ENCODE results near the gene KIF23.

The KIF23 gene

GRCh38 chr15:69394556-69395282 lies 19.4 kb upstream of the KIF23 start:
- Histone ChIP-seq H3K4me1 (ENCODE audit: low read length) (0 out of 2 replicates have a peak, but pooled peaks cover 4% of the 10 kb centered on the region), H3K4me2 (ENCODE audit: low read depth, low read length) (peak overlapping the region; percentile 63; the same call in 1 of the 2 replicates)
- DNase-seq: peak; percentile 71

DNA sequence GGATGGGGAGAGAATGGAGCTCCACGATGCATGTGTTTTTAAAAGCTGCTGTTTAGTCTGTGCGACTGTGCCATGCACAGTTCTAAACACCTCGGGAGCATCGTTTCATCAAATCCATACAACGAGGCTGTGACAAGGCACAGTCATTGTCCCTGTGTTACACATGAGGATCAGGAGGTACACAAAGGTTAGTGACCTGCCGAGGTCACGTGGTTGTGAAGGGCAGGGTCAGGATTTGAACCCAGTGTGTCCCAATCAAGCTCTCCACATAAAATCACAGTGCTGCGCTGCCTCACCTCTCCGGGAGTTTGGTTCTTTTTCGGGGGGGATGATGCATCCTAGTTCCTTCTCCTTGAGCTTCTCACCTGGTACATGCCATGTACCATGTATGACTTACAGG lies 18.7 kb upstream of the KIF23 start:
- Histone ChIP-seq H3K79me2 (ENCODE audit: low read length) (no peaks in the 10 kb centered on the region), H3K36me3 (replicated peaks; ENCODE audit: insufficient read depth, low read length) (no peaks in the 10 kb centered on the region), H3F3A (ENCODE audit: insufficient read depth, low read length) (no peaks in the 10 kb centered on the region), H3K9me2 (replicated peaks; ENCODE audit: insufficient read depth, low read length) (no peaks in the 10 kb centered on the region), H3K4me3 (ENCODE audit: low read length) (no peak overlapping the region), H4K20me1 (ENCODE audit: insufficient read depth, low read length) (no peaks in the 10 kb centered on the region), H3K9me3 (replicated peaks; ENCODE audit: insufficient read depth, low read length) (no peaks in the 10 kb centered on the region), H3K4me2 (ENCODE audit: low read depth, low read length) (no peak overlapping the region), H2AFZ (ENCODE audit: low read length) (no peak overlapping the region), H3K9ac (ENCODE audit: low read length) (no peak overlapping the region), H3K4me1 (ENCODE audit: low read length) (0 out of 2 replicates have a peak, but pooled peaks cover 4% of the 10 kb centered on the region), H3K27me3 (replicated peaks; ENCODE audit: insufficient read depth, low read length) (no peaks in the 10 kb centered on the region), H3K27ac (ENCODE audit: low read length) (no peak overlapping the region)
- no peak for TF ChIP-seq EZH2phosphoT487 (IDR thresholded peaks at IDR 0.05; ENCODE audit: low read length)
- no peak for DNase-seq

More at GRCh38 chr15:69394556-69395282, 19.4 kb upstream of the KIF23 start:
- no peaks in the 10 kb centered on the region for H3K9me2 ChIP-seq (replicated peaks; ENCODE audit: insufficient read depth, low read length)
- H4K20me1 ChIP-seq (ENCODE audit: insufficient read depth, low read length): no peaks in the 10 kb centered on the region
- H3K9me3 ChIP-seq (replicated peaks; ENCODE audit: insufficient read depth, low read length): no peaks in the 10 kb centered on the region
- H3K27me3 ChIP-seq (replicated peaks; ENCODE audit: insufficient read depth, low read length): no peaks in the 10 kb centered on the region
- no peaks in the 10 kb centered on the region for H3K79me2 ChIP-seq (ENCODE audit: low read length)
- H3F3A ChIP-seq (ENCODE audit: insufficient read depth, low read length): no peaks in the 10 kb centered on the region
- no peak overlapping the region for H3K9ac ChIP-seq (ENCODE audit: low read length)
- TF ChIP-seq EZH2phosphoT487 (IDR thresholded peaks at IDR 0.05; ENCODE audit: low read length) (no peak), CTCF (IDR thresholded peaks at IDR 0.05; ENCODE audit: low read length) (peak; percentile 93)
- H3K36me3 ChIP-seq (replicated peaks; ENCODE audit: insufficient read depth, low read length): no peaks in the 10 kb centered on the region
- peak overlapping the region; percentile 57 for H2AFZ ChIP-seq (ENCODE audit: low read length)
- no peak overlapping the region for H3K4me3 ChIP-seq (ENCODE audit: low read length)
- H3K27ac ChIP-seq (ENCODE audit: low read length): no peak overlapping the region

GRCh38 chr15:69395991-69396390 lies 18.2 kb upstream of the KIF23 start:
- H3K4me3 ChIP-seq (ENCODE audit: low read length): no peak overlapping the region

More at GRCh38 chr15:69395991-69396390, 18.2 kb upstream of the KIF23 start:
- no peaks in the 10 kb centered on the region for H3K79me2 ChIP-seq (ENCODE audit: low read length)
- no peaks in the 10 kb centered on the region for H4K20me1 ChIP-seq (ENCODE audit: insufficient read depth, low read length)
- no peak overlapping the region for H3K9ac ChIP-seq (ENCODE audit: low read length)
- no peak overlapping the region for H3K27ac ChIP-seq (ENCODE audit: low read length)
- no peak for TF ChIP-seq CTCF (IDR thresholded peaks at IDR 0.05; ENCODE audit: low read length)
- no peak for TF ChIP-seq EZH2phosphoT487 (IDR thresholded peaks at IDR 0.05; ENCODE audit: low read length)
- TF ChIP-seq EZH2 (optimal IDR thresholded peaks at IDR 0.05; ENCODE audit: low read depth, low read length): no peak
- DNase-seq: no peak
- H3F3A ChIP-seq (ENCODE audit: insufficient read depth, low read length): no peaks in the 10 kb centered on the region
- no peaks in the 10 kb centered on the region for H3K27me3 ChIP-seq (replicated peaks; ENCODE audit: insufficient read depth, low read length)
- no peak overlapping the region for H2AFZ ChIP-seq (ENCODE audit: low read length)
- H3K9me2 ChIP-seq (replicated peaks; ENCODE audit: insufficient read depth, low read length): no peaks in the 10 kb centered on the region
- H3K4me2 ChIP-seq (ENCODE audit: low read depth, low read length): no peak overlapping the region
- H3K36me3 ChIP-seq (replicated peaks; ENCODE audit: insufficient read depth, low read length): no peaks in the 10 kb centered on the region
- no peaks in the 10 kb centered on the region for H3K9me3 ChIP-seq (replicated peaks; ENCODE audit: insufficient read depth, low read length)
- H3K4me1 ChIP-seq (ENCODE audit: low read length): 0 out of 2 replicates have a peak, but pooled peaks cover 4% of the 10 kb centered on the region

Measured in MM.1S (cell line).